Measurements from ENCODE around the gene EPHX1.

GRCh38 chr1:225778337-225778669, 31.6 kb upstream of the EPHX1 start:
- TF ChIP-seq FOXM1 (IDR thresholded peaks at IDR 0.05; ENCODE audit: borderline replicate concordance, low read depth) (no peak), EP300 (IDR thresholded peaks at IDR 0.05; ENCODE audit: borderline replicate concordance) (no peak), REST (IDR thresholded peaks at IDR 0.05; ENCODE audit: low read depth) (no peak), YY1 (IDR thresholded peaks at IDR 0.05; ENCODE audit: low read depth) (no peak), TEAD4 (IDR thresholded peaks at IDR 0.05) (no peak), TCF12 (IDR thresholded peaks at IDR 0.05; ENCODE audit: low read depth) (no peak), CREB1 (IDR thresholded peaks at IDR 0.05; ENCODE audit: low read depth) (no peak), EGR1 (IDR thresholded peaks at IDR 0.05) (no peak), MAX (IDR thresholded peaks at IDR 0.05) (no peak), TAF1 (IDR thresholded peaks at IDR 0.05; ENCODE audit: low read depth) (no peak), RAD21 (IDR thresholded peaks at IDR 0.05; ENCODE audit: low read depth) (no peak), CEBPB (IDR thresholded peaks at IDR 0.05) (no peak), USF1 (IDR thresholded peaks at IDR 0.05) (no peak)
